Smooth muscle cell (in vitro differentiated cells): ENCODE measurements around the gene KIAA0586. TPM values are rescaled to one million over a fixed set of nuclear protein-coding genes. Genes with fewer than 3 reads are reported as not detected.
A peak's percentile ranks its signal among the peaks of the same experiment; 100 is the strongest.

Experiments
- DNase-seq: peaks from one replicate; lab custom pipeline; 2025; ENCODE audit not compliant: unreplicated experiment; lab: John Stamatoyannopoulos, UW
- H2AFZ ChIP-seq: fragments of 200-600 bp; sonication (generic); 2 replicates; pipeline ENCODE4 v1.6.0; 2016; ENCODE audit warnings: antibody characterized with exemption, low read depth, mild to moderate bottlenecking
- H3F3A ChIP-seq: fragments of 200-600 bp; sonication (generic); 2 replicates; pipeline ENCODE4 v1.6.0; 2017; ENCODE audit warnings: antibody characterized with exemption, low read depth
- H3K27ac ChIP-seq: fragments of 200-600 bp; sonication (generic); 2 replicates; pipeline ENCODE4 v1.5.1; 2016; ENCODE audit warnings: low read depth, mild to moderate bottlenecking
- H3K27me3 ChIP-seq: fragments of 200-600 bp; sonication (generic); 2 replicates; pipeline ENCODE4 v1.6.1; 2016; ENCODE audit warnings: low read depth, mild to moderate bottlenecking
- H3K36me3 ChIP-seq: fragments of 200-600 bp; sonication (generic); 2 replicates; pipeline ENCODE4 v1.5.1; 2016; ENCODE audit warnings: low read depth
- H3K4me1 ChIP-seq: fragments of 200-600 bp; sonication (generic); 2 replicates; pipeline ENCODE4 v1.5.1; 2016; ENCODE audit warnings: low read depth
- H3K4me2 ChIP-seq: fragments of 200-600 bp; sonication (generic); 2 replicates; pipeline ENCODE4 v1.6.0; 2016; ENCODE audit warnings: mild to moderate bottlenecking
- H3K4me3 ChIP-seq: fragments of 200-600 bp; sonication (generic); 2 replicates; pipeline ENCODE4 v1.5.1; 2016; ENCODE audit warnings: mild to moderate bottlenecking
- H3K79me2 ChIP-seq: fragments of 200-600 bp; sonication (generic); 2 replicates; pipeline ENCODE4 v1.6.0; 2016; ENCODE audit warnings: low read depth, mild to moderate bottlenecking
- H3K9ac ChIP-seq: fragments of 200-600 bp; sonication (generic); 2 replicates; pipeline ENCODE4 v1.6.0; 2016; ENCODE audit warnings: low read depth
- H3K9me3 ChIP-seq: fragments of 200-600 bp; sonication (generic); replicated peaks from 2 replicates; pipeline ENCODE4 v1.5.1; 2016; ENCODE audit warnings: low read depth
- H4K20me1 ChIP-seq: fragments of 200-600 bp; sonication (generic); 2 replicates; pipeline ENCODE4 v1.6.0; 2016; ENCODE audit warnings: low read depth
- CTCF ChIP-seq: fragments of 200-600 bp; sonication (generic); IDR thresholded peaks from 2 replicates; pipeline ENCODE4 v1.5.1; 2017; ENCODE audit warnings: borderline replicate concordance, mild to moderate bottlenecking, antibody characterized with exemption; ENCODE audit not compliant: insufficient read depth, poor library complexity, severe bottlenecking
- WGBS: methylation state at CpG from one replicate; pipeline ENCODE4 v1.1.7; 2016; ENCODE audit warnings: low lambda C conversion rate; 5-methylcytosine and 5-hydroxymethylcytosine counted together
- polyA plus RNA-seq: library from polyadenylated mRNA; unstranded; fragments of >200 nt; fragmentation: Nextera tagmentation; extraction: Ambion mirVana; gene quantifications from 2 replicates; pipeline ENCODE4 v1.2.1, GENCODE V29; 2016
- total RNA-seq: library from RNA; depleted of rRNA; stranded (reverse); fragments of >200 nt; gene quantifications from 2 replicates; pipeline ENCODE4 v1.2.3, GENCODE V29; 2014

Gene KIAA0586
- total and polyA plus RNA-seq, 2 experiments from 2014 or later = 6.5 to 20.0 TPM

GRCh38 chr14:58395812-58396788 is 31.4 kb upstream of the KIAA0586 start, which contains the start of gene TOMM20L:
Gene TOMM20L (plus strand): TSS chr14:58395930. CDS start chr14:58395958, 28 bp downstream.
- H3K27me3 ChIP-seq = no peaks in the 10 kb centered on the region
- H3K4me3 ChIP-seq = peak within 1 kb of the TSS; percentile 76
- H4K20me1 ChIP-seq = no peaks in the 10 kb centered on the region
- no peak within 1 kb of the TSS for H3K27ac ChIP-seq
- H2AFZ ChIP-seq = peak within 1 kb of the TSS; percentile 94
- peaks cover 5% of the 10 kb centered on the region for H3K4me1 ChIP-seq
- H3K79me2 ChIP-seq = no peaks in the 10 kb centered on the region
- H3F3A ChIP-seq = no peaks in the 10 kb centered on the region
- no peaks in the 10 kb centered on the region for H3K36me3 ChIP-seq
- H3K9me3 ChIP-seq = no peaks in the 10 kb centered on the region
- peak; percentile 24 for DNase-seq
- TF ChIP-seq CTCF = peak; percentile 94
- peak within 1 kb of the TSS; percentile 97 for H3K4me2 ChIP-seq
- peak within 1 kb of the TSS; percentile 39 for H3K9ac ChIP-seq
- WGBS = 13% methylated on average over 58 of the region's 86 CpGs

GRCh38 chr14:58397156-58397555 is 30.4 kb upstream of the KIAA0586 start:
- Histone ChIP-seq H3K4me2 (no peak overlapping the region), H4K20me1 (no peaks in the 10 kb centered on the region), H3K79me2 (no peaks in the 10 kb centered on the region), H2AFZ (no peak overlapping the region), H3K9me3 (no peaks in the 10 kb centered on the region), H3K36me3 (no peaks in the 10 kb centered on the region), H3K27ac (no peak overlapping the region), H3K4me3 (no peak overlapping the region), H3K4me1 (peaks cover 5% of the 10 kb centered on the region), H3F3A (no peaks in the 10 kb centered on the region), H3K27me3 (no peaks in the 10 kb centered on the region), H3K9ac (no peak overlapping the region)
- 98% methylated on average over 6 of the region's 6 CpGs for WGBS
- no peak for DNase-seq
- TF ChIP-seq CTCF = no peak

GRCh38 chr14:58398495-58398894 is 29.0 kb upstream of the KIAA0586 start:
- H3K4me2 ChIP-seq = no peak overlapping the region
- H3K4me3 ChIP-seq = no peak overlapping the region
- H3K27ac ChIP-seq = no peak overlapping the region
- H3K79me2 ChIP-seq = no peaks in the 10 kb centered on the region
- H3K36me3 ChIP-seq = no peaks in the 10 kb centered on the region
- H2AFZ ChIP-seq = no peak overlapping the region
- TF ChIP-seq CTCF = no peak
- no peaks in the 10 kb centered on the region for H3F3A ChIP-seq
- no peak overlapping the region for H3K9ac ChIP-seq
- H4K20me1 ChIP-seq = no peaks in the 10 kb centered on the region
- peaks cover 5% of the 10 kb centered on the region for H3K4me1 ChIP-seq
- no peak for DNase-seq
- H3K27me3 ChIP-seq = no peaks in the 10 kb centered on the region
- no peaks in the 10 kb centered on the region for H3K9me3 ChIP-seq
